DLD1 (cell line): ENCODE measurements around the gene PI16.

Experiments
- in situ Hi-C: cut with HindIII; loops from 2 replicates; pipeline ENCODE4 v1.10.0; 2017; ENCODE audit warnings: low sequenced_read_pairs

Gene PI16

GRCh38 chr6:36955671-36956445 is 1.3 kb downstream of the PI16 start:
- in situ Hi-C loops: no loop called here

GRCh38 chr6:36956446-36956820 is 1.9 kb downstream of the PI16 start:
- in situ Hi-C loops: no loop called here

GRCh38 chr6:36957773-36958271 is 3.3 kb downstream of the PI16 start:
- in situ Hi-C loops: no loop called here

- in situ Hi-C loops: no loop called here
Measured at GRCh38 chr6:36958775-36959554, 4.4 kb downstream of the PI16 start.

GRCh38 chr6:36959555-36960250 is 5.2 kb downstream of the PI16 start:
- in situ Hi-C loops: no loop called here

GRCh38 chr6:36961441-36962435 is 7.2 kb downstream of the PI16 start:
- in situ Hi-C loops: no loop called here

GRCh38 chr6:36962874-36963273 is 8.3 kb downstream of the PI16 start:
- in situ Hi-C loops: no loop called here

- in situ Hi-C loops: no loop called here
Measured at GRCh38 chr6:36963451-36964290, 9.1 kb downstream of the PI16 start.

- in situ Hi-C loops: no loop called here
Measured at GRCh38 chr6:36964349-36964748, 9.8 kb downstream of the PI16 start.

GRCh38 chr6:36964908-36965307 is 10.4 kb downstream of the PI16 start:
- in situ Hi-C loops: no loop called here

GRCh38 chr6:36967301-36967700 is 12.8 kb downstream of the PI16 start:
- in situ Hi-C loops: no loop called here

- in situ Hi-C loops: no loop called here
Measured at GRCh38 chr6:36967757-36968156, 13.2 kb downstream of the PI16 start.

GRCh38 chr6:36968266-36968977 is 13.9 kb downstream of the PI16 start:
- in situ Hi-C loops: no loop called here

- in situ Hi-C loops: no loop called here
Measured at GRCh38 chr6:36969240-36969691, 14.7 kb downstream of the PI16 start.

GRCh38 chr6:36969988-36970891 is 15.7 kb downstream of the PI16 start:
- in situ Hi-C loops: no loop called here

- in situ Hi-C loops: no loop called here
Measured at GRCh38 chr6:36970892-36971842, 16.6 kb downstream of the PI16 start.
